ENCODE data around the gene DYNLT4. TPM values are rescaled to one million over a fixed set of nuclear protein-coding genes. Genes with fewer than 3 reads are reported as not detected.

The DYNLT4 gene
- total RNA-seq (2014; rRNA removed; shearing (Covaris generic)), result not detected in 2 replicates
- 0.52 and 0.59 TPM in 2 replicates for polyA plus RNA-seq (2016; fragmentation: Nextera tagmentation; extraction: Ambion mirVana)

GRCh38 chr1:44806704-44807363, at the start of gene DYNLT4:
TSS of gene DYNLT4 (minus strand) at chr1:44807351. CDS start at chr1:44806668, 683 bp downstream.
- in situ Hi-C loops (cut with MboI), result no loop called here
- DNase-seq, result no peak
- Histone ChIP-seq H3K27me3 (replicated peaks; ENCODE audit: insufficient read depth) (no peaks in the 10 kb centered on the region), H3K9ac (peak within 1 kb of the TSS; percentile 97), H3F3A (ENCODE audit: insufficient read depth) (peaks cover 76% of the 10 kb centered on the region), H3K4me1 (ENCODE audit: insufficient read depth) (peaks cover 72% of the 10 kb centered on the region), H3K9me2 (ENCODE audit: insufficient read depth) (no peaks in the 10 kb centered on the region), H3K36me3 (ENCODE audit: low read depth) (peaks cover 16% of the 10 kb centered on the region; the same call in 1 of the 2 replicates), H3K79me2 (ENCODE audit: insufficient read depth) (peaks cover 62% of the 10 kb centered on the region), H3K4me2 (ENCODE audit: unreplicated experiment) (peak within 1 kb of the TSS; percentile 92), H3K4me3 (peak within 1 kb of the TSS; percentile 72), H4K20me1 (ENCODE audit: insufficient read depth) (no peaks in the 10 kb centered on the region), H2AFZ (no peak within 1 kb of the TSS), H3K9me3 (ENCODE audit: low read depth) (no peaks in the 10 kb centered on the region), H3K27ac (peak within 1 kb of the TSS; percentile 100)
- TF ChIP-seq EZH2 (IDR thresholded peaks at IDR 0.05; ENCODE audit: insufficient read depth, poor library complexity, severe bottlenecking), result no peak
- TF ChIP-seq EZH2phosphoT487 (IDR thresholded peaks at IDR 0.05; ENCODE audit: insufficient read depth, low read depth), result no peak
- 19 to 22% methylated on average over 7 of the region's 7 CpGs for WGBS, 2 experiments (ENCODE audit: low coverage in 1 of 2, low lambda C conversion rate in 2 of 2, missing lambda C conversion rate in 2 of 2)

- WGBS, 2 experiments (ENCODE audit: low coverage in 1 of 2, low lambda C conversion rate in 2 of 2, missing lambda C conversion rate in 2 of 2), result 84 to 85% methylated on average over 7 of the region's 7 CpGs
- no peaks in the 10 kb centered on the region for H4K20me1 ChIP-seq (ENCODE audit: insufficient read depth)
Observed at GRCh38 chr1:44855742-44856141, 48.6 kb upstream of the DYNLT4 start.

GRCh38 chr1:44854970-44855369, 47.8 kb upstream of the DYNLT4 start:
- no peaks in the 10 kb centered on the region for H3K4me1 ChIP-seq (ENCODE audit: insufficient read depth)
- no peaks in the 10 kb centered on the region for H3K9me2 ChIP-seq (ENCODE audit: insufficient read depth)
- H3K4me2 ChIP-seq (ENCODE audit: unreplicated experiment), result no peak overlapping the region
- H3F3A ChIP-seq (ENCODE audit: insufficient read depth), result no peaks in the 10 kb centered on the region
- WGBS, 2 experiments (ENCODE audit: low coverage in 1 of 2, low lambda C conversion rate in 2 of 2, missing lambda C conversion rate in 2 of 2), result 96 to 100% methylated on average over 1 of the region's 1 CpG
- no peak overlapping the region for H2AFZ ChIP-seq
- H3K27ac ChIP-seq, result no peak overlapping the region
- H3K9ac ChIP-seq, result no peak overlapping the region
- DNase-seq, result no peak
- no peaks in the 10 kb centered on the region; the same call in 1 of the 2 replicates for H3K36me3 ChIP-seq (ENCODE audit: low read depth)
- TF ChIP-seq EZH2 (IDR thresholded peaks at IDR 0.05; ENCODE audit: insufficient read depth, poor library complexity, severe bottlenecking), result no peak
- no peak for TF ChIP-seq EZH2phosphoT487 (IDR thresholded peaks at IDR 0.05; ENCODE audit: insufficient read depth, low read depth)
- no peak overlapping the region for H3K4me3 ChIP-seq
- in situ Hi-C loops (cut with MboI), result no loop called here
- H4K20me1 ChIP-seq (ENCODE audit: insufficient read depth), result no peaks in the 10 kb centered on the region
- H3K9me3 ChIP-seq (ENCODE audit: low read depth), result no peaks in the 10 kb centered on the region
- H3K79me2 ChIP-seq (ENCODE audit: insufficient read depth), result no peaks in the 10 kb centered on the region
- no peaks in the 10 kb centered on the region for H3K27me3 ChIP-seq (replicated peaks; ENCODE audit: insufficient read depth)

More at GRCh38 chr1:44855742-44856141, 48.6 kb upstream of the DYNLT4 start:
- H3K27me3 ChIP-seq (replicated peaks; ENCODE audit: insufficient read depth), result no peaks in the 10 kb centered on the region
- no peaks in the 10 kb centered on the region for H3K9me3 ChIP-seq (ENCODE audit: low read depth)
- no peak for DNase-seq
- no peaks in the 10 kb centered on the region for H3F3A ChIP-seq (ENCODE audit: insufficient read depth)
- H2AFZ ChIP-seq, result no peak overlapping the region
- in situ Hi-C loops (cut with MboI), result no loop called here
- H3K4me3 ChIP-seq, result no peak overlapping the region
- no peak overlapping the region for H3K9ac ChIP-seq
- H3K79me2 ChIP-seq (ENCODE audit: insufficient read depth), result no peaks in the 10 kb centered on the region
- H3K4me1 ChIP-seq (ENCODE audit: insufficient read depth), result no peaks in the 10 kb centered on the region
- H3K9me2 ChIP-seq (ENCODE audit: insufficient read depth), result no peaks in the 10 kb centered on the region
- TF ChIP-seq EZH2 (IDR thresholded peaks at IDR 0.05; ENCODE audit: insufficient read depth, poor library complexity, severe bottlenecking) (no peak), EZH2phosphoT487 (IDR thresholded peaks at IDR 0.05; ENCODE audit: insufficient read depth, low read depth) (no peak)
- H3K4me2 ChIP-seq (ENCODE audit: unreplicated experiment), result no peak overlapping the region
- H3K36me3 ChIP-seq (ENCODE audit: low read depth), result no peaks in the 10 kb centered on the region; the same call in 1 of the 2 replicates
- H3K27ac ChIP-seq, result no peak overlapping the region

- Histone ChIP-seq H3K9ac (no peak overlapping the region), H3K79me2 (ENCODE audit: insufficient read depth) (no peaks in the 10 kb centered on the region), H3K9me2 (ENCODE audit: insufficient read depth) (no peaks in the 10 kb centered on the region), H3K4me2 (ENCODE audit: unreplicated experiment) (no peak overlapping the region), H4K20me1 (ENCODE audit: insufficient read depth) (no peaks in the 10 kb centered on the region), H3K4me1 (ENCODE audit: insufficient read depth) (no peaks in the 10 kb centered on the region), H3F3A (ENCODE audit: insufficient read depth) (no peaks in the 10 kb centered on the region), H3K27ac (no peak overlapping the region), H3K36me3 (ENCODE audit: low read depth) (no peaks in the 10 kb centered on the region; the same call in 1 of the 2 replicates), H3K27me3 (replicated peaks; ENCODE audit: insufficient read depth) (no peaks in the 10 kb centered on the region), H2AFZ (no peak overlapping the region), H3K4me3 (no peak overlapping the region), H3K9me3 (ENCODE audit: low read depth) (no peaks in the 10 kb centered on the region)
- 83 to 95% methylated on average over 6 of the region's 6 CpGs for WGBS, 2 experiments (ENCODE audit: low coverage in 1 of 2, low lambda C conversion rate in 2 of 2, missing lambda C conversion rate in 2 of 2)
- no peak for TF ChIP-seq EZH2phosphoT487 (IDR thresholded peaks at IDR 0.05; ENCODE audit: insufficient read depth, low read depth)
- TF ChIP-seq EZH2 (IDR thresholded peaks at IDR 0.05; ENCODE audit: insufficient read depth, poor library complexity, severe bottlenecking), result no peak
- in situ Hi-C loops (cut with MboI), result no loop called here
- DNase-seq, result no peak
Observed at GRCh38 chr1:44853201-44853600, 46.0 kb upstream of the DYNLT4 start.

Measured in GM23248 (cell line).